D341Med (cell line): ENCODE data around the gene CRELD2.

Experiments used
- DNase-seq: peaks from one replicate; pipeline ENCODE4 v3.0.0; 2012; ENCODE audit warnings: low spot score

Gene CRELD2, protein sequence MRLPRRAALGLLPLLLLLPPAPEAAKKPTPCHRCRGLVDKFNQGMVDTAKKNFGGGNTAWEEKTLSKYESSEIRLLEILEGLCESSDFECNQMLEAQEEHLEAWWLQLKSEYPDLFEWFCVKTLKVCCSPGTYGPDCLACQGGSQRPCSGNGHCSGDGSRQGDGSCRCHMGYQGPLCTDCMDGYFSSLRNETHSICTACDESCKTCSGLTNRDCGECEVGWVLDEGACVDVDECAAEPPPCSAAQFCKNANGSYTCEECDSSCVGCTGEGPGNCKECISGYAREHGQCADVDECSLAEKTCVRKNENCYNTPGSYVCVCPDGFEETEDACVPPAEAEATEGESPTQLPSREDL

DNA sequence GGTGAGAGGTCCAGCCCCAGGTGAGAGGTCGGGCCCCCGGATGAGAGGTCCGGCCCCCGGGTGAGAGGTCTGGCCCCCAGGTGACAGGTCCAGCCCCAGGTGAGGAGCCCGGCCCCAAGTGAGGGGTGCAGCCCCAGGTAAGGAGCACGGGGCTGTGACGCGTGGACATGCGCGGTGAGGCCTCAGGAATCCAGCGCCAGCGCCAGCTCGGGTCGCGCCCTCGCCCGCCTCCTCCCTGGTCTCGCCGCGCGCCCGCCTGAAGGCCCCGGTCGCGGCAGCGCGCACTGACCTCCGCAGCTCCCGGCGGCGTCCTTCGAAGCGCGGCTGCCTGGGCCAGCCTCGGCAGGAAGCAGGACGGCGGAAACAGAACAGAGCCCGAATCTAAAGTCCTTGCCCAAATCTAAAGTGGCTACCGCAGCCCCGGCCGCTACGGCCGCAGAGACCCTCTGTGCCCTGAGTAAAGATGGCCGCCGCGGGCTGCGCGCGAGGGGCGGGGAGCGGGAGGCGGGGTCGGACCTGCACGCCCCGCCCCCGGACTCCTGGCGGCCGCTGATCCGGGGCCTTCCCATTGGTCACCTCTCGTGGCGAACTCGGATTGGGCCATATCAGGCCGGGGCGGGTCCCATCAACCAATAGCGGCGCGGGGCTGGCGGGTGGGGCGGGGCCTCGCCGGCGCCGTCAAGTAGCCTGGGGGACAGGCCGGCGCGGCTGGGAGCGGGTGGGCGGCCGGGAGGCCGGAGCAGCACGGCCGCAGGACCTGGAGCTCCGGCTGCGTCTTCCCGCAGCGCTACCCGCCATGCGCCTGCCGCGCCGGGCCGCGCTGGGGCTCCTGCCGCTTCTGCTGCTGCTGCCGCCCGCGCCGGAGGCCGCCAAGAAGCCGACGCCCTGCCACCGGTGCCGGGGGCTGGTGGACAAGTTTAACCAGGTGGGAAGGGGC, at the start of gene CRELD2, which contains the start of gene ALG12:
Gene CRELD2, plus strand, starts transcription at position 661 of the 937 bp plus-strand sequence. Its CDS starts 136 bp downstream, at position 797.
Gene ALG12, minus strand, starts transcription at position 465 of the 937 bp plus-strand sequence. CDS start 4,673 bp downstream, outside the sequence.
- peak; percentile 100 for DNase-seq

DNA sequence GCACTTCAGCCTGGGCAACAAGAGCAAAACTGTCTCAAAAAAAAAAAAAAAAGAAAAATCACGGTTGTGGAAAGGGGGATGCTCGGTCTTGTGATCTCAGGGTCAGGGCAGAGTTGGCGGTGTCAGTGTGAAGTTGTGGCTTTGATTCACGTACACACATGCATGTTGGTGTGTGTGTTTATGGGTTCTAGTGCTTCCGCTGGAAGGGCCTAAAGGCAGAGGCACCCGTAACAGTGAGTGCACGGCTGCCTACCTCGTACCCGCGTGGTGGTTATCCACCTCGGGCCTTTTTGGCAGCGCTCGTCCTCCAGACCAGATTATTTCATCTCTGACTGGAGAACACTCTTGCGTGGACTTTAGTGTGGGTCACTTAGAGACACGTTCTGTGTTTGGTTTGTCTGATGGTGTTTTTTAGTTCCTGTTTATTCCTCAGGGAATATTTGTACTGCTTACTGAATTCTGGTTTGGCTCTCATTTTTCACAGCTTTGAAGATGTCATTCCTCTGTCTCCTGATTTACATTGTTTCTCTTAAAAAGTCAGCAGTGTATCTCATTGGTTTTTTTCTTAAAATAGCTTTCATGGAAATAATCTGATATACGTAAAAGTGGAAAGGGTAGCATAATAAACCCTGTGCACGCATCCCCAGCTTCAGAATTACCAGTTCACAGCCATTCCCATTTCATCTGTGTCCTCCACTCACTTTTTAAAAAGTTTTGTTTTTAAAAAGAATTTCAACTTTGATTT, 49.2 kb upstream of the CRELD2 start:
- no peak for DNase-seq

DNA sequence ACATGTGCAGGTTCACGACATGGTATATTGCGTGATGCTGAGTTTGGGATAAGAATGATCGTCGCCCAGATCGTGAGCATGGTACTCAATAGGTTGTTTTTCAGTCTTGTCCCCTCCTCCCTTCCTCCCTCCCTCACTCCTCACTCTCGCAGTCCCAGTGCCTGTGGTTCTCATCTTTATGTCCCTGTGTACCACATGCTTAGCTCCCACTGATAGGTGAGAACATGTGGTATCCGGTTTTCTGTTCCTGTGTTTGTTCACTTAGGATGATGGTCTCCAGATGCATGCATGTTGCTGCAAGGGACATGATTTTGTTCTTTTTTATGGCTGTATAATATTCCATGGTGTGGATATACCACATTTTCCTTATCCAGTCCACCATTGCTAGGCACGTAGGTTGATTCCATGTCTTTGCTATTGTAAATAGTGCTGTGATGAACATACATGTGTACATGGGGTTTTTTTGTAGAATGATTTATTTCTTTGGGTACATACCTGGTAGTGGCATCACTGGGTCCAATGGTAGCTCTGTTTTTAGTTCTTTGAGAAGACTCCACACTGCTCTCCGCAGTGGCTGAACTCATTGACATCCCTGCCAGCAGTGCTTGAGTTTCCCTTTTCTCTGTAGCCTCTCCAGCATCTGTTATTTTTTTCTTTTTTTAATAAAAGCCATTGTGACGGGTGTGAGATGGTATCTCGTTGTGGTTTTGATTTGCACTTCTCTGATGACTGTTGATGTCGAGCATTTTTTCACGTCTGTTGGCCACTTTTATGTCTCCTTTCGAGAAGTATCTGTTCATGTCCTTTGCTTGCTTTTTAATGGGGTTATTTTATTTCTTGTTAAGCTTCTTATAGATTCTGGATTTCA, 48.4 kb upstream of the CRELD2 start:
- DNase-seq: no peak

DNA sequence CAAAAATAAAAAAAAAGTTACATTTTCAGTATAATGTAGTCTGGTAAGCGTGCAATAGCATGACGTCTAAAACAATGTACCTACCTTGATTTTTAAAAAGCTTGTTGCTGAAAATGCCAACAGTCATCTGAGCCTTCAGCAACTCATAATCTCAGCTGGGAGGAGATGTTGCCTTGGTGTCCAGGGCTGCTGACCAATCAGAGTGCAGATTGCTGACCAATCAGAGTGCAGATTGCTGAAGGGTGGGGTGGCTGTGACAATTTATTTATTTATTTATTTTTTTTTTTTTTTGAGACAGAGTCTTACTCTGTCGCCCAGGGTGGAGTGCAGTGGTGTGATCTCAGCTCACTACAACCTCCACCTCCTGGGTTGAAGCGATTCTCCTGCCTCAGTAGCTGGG, 47.0 kb upstream of the CRELD2 start:
- no peak for DNase-seq

DNA sequence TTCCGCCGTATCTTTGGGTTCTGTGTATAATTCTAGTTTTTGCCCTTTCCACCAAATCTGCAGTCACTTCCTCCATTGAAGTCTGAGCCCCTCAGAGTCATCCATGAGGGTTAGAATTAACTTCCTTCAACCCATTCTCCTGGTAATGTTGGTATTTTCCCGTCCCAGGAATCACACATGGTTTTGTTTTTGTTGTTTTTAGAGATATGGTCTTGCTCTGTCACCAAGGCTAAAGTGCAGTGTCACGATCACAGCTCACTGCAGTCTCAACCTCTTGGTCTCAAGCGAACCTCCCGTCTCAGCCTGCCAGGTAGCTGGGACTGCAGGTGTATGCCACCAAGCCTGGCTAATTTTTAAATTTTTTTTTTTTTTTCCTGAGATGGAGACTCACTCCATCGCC, 46.1 kb upstream of the CRELD2 start:
- DNase-seq: no peak

DNA sequence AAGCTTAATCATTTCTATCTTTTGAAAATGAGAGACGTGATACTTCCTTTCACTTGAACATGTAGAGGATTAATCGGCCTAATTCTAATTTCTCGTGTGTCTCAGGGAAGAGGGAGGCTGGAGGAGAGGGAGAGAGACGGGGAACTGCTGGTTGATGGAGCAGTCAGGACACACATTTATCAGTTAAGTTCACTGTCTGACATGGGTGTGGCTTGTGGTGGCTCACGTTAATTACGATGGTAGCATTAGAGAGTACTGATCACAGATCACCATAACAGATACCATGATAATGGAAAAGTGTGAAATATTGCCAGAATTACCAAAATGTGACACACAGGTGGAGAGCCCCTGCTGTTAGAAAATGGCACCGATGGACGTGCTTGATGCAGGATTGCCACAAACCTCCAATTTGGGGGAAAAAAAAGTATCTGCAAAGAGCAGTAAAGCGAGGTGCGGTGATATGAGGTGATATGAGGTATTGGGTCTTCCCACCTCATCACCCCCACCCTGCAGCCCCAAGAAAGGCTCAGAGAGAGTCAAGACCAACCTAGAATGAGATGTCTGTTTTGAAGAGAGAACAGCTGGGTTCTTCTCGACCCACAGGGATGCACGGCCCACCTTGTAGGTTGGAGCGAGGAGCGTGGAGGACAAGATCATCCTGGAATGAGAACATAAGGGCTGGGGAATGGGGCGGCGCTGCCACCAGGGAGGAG, 45.0 kb upstream of the CRELD2 start:
- DNase-seq: no peak

DNA sequence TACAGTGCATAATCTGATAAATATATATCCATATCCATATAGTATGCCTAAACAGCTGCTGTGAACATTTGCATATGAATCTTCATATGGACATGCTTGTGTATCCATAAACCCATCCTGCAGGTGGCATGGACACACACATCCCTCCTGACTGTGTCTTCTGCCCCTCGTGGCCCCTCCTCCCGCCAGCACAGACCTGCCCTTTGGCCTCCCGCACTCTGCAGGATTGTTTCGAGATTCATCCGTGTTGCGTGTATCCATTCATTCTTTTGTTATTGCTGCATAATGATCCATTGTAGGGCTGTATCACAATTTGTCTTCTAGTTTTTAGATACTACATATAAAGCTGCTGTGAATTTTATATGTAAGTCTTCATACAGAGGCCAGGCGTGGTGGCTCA, 40.8 kb upstream of the CRELD2 start:
- no peak for DNase-seq

DNA sequence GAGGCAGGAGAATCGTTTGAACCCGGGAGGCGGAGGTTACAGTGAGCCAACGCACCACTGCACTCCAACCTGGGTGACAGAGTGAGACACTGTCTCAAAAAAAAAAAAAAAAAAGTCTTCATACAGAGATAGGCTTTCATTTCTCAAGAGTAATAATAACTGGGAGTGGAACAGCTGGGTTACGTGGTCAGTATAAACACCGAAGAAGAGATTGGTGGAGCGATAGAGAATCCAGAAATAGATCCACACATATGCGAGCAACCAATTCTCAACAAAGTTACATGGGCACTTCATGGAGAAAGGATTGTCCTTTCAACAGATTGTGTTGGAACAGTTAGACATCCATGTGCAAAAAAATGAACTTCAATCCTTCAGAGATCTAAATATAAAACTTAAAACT, 40.2 kb upstream of the CRELD2 start:
- DNase-seq: no peak

DNA sequence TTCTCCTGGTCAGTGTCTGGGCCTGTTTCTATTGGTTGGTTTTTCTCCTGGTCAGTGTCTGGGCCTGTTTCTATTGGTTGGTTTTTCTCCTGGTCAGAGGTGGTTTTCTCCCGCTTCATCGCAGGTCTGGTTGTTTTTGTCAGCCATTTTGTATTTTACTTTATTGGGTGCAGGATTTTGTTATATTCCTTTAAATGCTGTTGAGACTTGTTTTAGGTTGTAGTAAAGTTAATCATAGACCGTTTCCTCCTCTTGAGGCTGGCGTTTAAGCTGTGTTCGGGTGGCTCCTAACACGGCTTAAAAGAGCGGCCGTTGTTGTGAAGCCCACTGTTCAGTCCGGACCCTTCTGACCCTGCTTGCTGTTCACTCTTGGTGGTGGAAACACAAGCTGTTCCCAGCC, 38.6 kb upstream of the CRELD2 start:
- DNase-seq: no peak

DNA sequence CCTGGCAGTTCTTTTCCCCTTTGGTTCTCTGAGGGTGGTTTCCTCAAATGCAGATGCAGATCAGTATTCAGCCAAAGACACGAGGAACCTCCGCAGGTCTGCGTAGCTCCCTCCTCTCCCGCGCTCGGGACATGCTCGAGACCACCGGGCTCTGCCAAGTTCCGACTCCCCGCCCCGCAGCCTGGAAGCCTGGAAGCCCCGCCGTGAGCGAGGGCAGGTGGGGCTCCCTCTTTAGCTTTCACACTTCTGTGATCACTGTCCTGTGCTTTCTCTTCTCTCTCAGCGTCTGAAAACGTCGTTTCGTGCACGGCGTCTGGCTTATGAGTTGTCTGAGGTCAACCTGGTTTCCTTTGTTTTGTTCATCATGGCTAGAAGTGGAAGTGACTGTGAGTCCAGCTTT, 38.2 kb upstream of the CRELD2 start:
- no peak for DNase-seq

DNA sequence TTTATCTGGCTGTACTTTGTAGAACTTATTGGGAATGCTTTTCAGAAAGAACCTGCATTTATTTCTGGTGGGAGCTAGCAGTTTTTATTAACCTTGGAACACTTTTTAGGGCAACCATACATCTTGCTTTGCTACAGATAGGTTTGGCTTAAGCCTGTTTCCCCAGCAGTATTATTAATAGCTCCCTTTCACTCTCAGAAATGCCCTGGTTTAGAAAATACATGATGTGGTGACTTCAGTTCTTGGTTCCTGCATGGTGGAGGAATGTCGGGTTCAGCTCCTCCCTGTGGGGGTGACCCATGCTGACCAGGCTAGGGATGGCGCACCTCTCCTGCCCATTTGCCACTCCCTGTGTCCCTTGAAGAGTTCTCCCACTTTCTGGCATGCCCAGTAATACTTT, 36.6 kb upstream of the CRELD2 start:
- DNase-seq: no peak

DNA sequence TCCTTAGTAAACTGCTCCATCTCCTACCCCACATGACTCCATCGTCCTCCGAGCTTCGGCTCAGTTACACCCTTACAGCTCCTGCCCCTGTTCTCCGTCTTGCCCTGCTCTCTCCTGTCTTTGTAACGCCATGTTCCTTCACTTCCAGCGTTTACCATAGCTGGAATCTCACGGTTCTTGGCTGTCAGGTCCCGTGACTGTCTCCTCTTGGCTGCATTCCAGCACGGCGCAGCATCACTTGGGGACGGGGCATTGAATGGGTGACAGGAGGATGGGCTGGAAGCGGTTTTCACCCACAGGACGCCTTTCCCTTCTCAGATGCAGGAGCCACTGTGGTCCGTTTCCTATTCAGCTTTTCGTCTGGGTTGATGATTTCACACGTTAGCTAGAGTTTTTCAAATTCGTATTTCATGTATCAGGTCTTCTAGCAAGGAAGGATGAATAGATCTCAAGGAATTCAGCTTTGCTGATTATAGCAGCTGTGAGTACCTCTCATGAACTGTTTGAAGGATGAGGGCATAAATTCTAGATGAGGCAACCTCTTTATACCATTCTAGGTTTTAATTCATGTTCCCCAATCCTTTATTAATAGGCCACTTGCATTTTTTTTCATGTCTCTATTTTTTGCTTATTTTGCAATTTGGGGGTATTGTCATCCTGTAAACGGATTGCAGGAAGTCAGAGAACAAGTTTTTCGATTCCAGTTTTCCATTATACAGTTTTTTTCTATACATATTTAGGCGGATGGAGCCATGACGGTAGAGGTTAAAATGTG, 35.7 kb upstream of the CRELD2 start:
- no peak for DNase-seq

DNA sequence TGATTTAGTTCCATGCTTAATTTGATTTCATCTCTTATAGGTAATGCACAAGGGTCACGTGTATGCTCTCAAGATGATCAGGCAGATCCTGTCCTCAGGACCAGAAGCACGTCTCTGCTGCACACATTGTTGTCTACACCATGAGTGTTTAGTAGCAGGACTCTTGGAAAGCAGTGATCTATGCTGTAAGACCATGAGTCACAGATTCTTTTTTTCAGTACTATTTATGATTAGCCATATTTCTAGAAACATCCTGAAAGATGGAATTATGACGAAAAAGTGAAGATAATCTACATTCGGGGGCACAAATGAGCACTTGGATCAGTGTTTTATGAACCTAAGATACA, 35.2 kb upstream of the CRELD2 start:
- no peak for DNase-seq

DNA sequence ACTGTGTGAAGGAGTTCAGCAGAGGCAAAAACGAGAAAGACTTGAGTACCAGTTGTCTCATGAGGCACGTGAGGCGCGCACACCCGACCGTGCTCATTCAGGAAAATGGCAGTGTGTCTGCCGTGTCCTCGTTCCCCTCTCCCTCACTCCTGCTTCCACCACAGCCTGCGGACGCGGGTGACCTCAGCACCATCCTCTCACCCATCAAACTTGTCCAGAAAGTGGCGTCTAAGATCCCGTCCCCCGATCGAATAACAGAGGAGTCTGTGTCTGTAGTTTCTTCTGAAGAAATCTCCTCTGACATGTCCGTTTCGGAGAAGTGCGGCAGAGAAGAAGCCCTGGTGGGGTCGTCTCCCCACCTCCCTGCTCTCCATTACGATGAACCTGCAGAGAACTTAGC, 34.4 kb upstream of the CRELD2 start:
- no peak for DNase-seq

DNA sequence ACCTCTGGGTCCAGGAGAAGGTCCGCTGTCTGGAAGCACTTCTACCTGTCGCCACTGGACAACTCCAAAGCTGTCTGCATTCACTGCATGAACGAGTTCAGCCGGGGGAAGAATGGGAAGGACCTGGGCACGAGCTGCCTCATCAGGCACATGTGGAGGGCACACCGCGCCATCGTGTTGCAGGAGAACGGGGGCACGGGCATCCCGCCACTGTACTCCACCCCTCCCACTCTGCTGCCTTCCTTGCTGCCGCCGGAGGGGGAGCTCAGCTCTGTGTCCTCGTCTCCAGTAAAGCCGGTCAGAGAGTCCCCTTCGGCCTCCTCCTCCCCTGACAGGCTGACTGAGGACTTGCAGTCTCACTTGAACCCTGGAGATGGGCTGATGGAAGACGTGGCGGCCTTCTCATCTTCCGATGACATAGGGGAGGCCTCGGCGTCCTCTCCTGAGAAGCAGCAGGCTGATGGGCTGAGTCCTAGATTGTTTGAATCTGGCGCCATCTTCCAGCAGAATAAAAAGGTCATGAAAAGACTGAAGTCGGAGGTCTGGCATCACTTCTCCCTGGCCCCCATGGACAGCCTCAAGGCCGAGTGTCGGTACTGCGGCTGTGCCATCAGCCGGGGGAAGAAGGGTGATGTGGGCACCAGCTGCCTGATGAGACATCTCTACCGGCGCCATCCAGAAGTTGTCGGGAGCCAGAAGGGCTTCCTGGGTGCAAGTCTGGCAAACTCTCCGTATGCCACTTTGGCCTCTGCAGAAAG, 33.8 kb upstream of the CRELD2 start:
- DNase-seq: no peak

DNA sequence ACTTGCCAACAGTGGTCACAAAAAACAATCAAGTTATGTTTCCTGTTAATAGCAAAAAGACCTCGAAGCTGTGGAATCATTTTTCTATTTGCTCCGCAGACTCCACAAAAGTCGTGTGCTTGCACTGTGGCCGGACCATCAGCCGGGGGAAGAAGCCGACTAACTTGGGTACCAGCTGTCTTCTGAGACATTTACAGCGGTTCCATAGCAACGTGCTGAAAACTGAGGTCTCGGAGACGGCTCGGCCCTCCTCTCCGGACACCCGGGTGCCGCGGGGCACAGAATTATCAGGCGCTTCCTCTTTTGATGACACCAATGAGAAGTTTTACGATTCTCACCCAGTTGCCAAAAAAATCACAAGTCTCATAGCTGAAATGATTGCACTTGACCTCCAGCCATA, 33.2 kb upstream of the CRELD2 start:
- DNase-seq: no peak

DNA sequence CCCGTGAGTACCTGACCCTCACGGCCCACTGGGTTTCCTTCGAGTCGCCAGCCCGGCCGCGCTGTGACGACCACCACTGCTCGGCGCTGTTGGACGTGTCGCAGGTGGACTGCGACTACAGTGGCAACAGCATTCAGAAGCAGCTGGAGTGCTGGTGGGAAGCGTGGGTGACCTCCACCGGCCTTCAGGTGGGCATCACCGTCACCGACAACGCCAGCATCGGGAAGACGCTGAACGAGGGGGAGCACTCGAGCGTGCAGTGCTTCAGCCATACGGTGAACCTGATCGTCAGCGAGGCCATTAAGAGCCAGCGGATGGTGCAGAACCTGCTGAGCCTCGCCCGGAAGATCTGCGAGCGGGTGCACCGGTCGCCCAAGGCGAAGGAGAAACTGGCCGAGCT, 32.6 kb upstream of the CRELD2 start:
- DNase-seq: no peak

DNA sequence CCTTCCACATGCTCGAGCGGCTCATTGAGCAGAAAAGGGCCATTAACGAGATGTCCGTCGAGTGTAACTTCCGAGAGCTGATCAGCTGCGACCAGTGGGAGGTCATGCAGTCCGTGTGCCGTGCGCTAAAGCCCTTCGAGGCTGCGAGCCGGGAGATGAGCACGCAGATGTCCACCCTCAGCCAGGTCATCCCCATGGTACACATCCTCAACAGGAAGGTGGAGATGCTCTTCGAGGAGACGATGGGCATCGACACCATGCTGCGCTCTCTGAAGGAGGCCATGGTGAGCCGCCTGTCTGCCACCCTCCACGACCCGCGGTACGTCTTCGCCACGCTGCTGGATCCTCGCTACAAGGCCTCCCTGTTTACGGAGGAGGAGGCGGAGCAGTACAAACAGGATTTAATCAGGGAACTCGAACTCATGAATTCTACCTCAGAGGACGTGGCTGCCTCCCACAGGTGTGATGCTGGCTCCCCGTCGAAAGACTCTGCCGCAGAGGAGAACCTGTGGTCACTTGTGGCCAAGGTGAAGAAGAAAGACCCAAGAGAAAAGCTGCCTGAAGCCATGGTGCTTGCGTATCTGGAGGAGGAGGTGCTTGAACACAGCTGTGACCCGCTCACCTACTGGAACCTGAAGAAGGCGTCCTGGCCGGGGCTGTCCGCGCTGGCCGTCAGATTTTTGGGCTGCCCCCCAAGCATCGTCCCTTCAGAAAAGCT, 31.9 kb upstream of the CRELD2 start:
- DNase-seq: no peak

DNA sequence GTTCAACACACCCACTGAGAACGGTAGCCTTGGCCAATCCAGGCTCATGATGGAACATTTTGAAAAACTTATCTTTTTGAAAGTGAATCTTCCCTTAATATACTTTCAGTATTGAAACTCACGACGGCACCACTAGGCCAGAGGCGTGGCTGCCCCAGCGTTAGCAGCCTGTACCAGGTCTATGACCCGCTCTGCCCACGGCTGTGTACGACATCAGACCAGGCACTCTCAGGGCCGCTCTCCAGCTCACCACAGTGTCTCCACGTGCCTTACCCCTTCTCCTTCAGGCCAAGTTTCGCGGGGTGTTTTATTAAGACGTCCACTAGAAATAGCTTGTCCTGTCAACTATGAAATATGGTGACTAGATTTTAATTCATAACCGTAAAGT, 31.4 kb upstream of the CRELD2 start:
- DNase-seq: no peak
